PFSK-1 (cell line): ENCODE measurements around the gene CPNE6.

Source experiments
- FOXP2 ChIP-seq: optimal IDR thresholded peaks from 2 replicates; pipeline ENCODE3; 2011; ENCODE audit warnings: borderline replicate concordance, control low read depth, inconsistent platforms; ENCODE audit not compliant: insufficient read depth; ENCODE audit errors: extremely low read length, extremely low read depth
- POLR2AphosphoS5 ChIP-seq: IDR thresholded peaks from 2 replicates; pipeline ENCODE4 v1.6.1; 2012; ENCODE audit warnings: low read depth, mild to moderate bottlenecking, control low read depth, low read length, moderate library complexity
- REST ChIP-seq, 2 experiments: IDR thresholded peaks; 2 replicates each; pipeline versions ENCODE4 v1.6.1 to v1.8.0; 2011 to 2012; ENCODE audit warnings: low read depth in 2 of 2, low read length in 2 of 2, control low read depth in 1 of 2, inconsistent platforms in 1 of 2, mild to moderate bottlenecking in 1 of 2, moderate library complexity in 1 of 2; ENCODE audit not compliant: insufficient read depth in 1 of 2
- SIN3A ChIP-seq: IDR thresholded peaks from 2 replicates; pipeline ENCODE4 v1.6.1; 2012; ENCODE audit warnings: mild to moderate bottlenecking, low read length, moderate library complexity, borderline replicate concordance; ENCODE audit not compliant: insufficient read depth
- TAF1 ChIP-seq: IDR thresholded peaks from 2 replicates; pipeline ENCODE4 v1.6.1; 2012; ENCODE audit warnings: low read length, control low read depth, borderline replicate concordance; ENCODE audit not compliant: insufficient read depth

Gene CPNE6

GRCh38 chr14:24072436-24072835 is 1.1 kb downstream of the CPNE6 start:
- TF ChIP-seq FOXP2 (no peak), TAF1 (no peak), SIN3A (no peak), REST (IDR thresholded peaks at IDR 0.05; ENCODE audit: insufficient read depth in 1 of 2, low read depth in 2 of 2, low read length in 2 of 2) (no peak), POLR2AphosphoS5 (no peak)

- TF ChIP-seq FOXP2 (no peak), SIN3A (no peak)
Observed at GRCh38 chr14:24072881-24073877, 1.8 kb downstream of the CPNE6 start.

- TF ChIP-seq SIN3A (no peak), REST (IDR thresholded peaks at IDR 0.05; ENCODE audit: insufficient read depth in 1 of 2, low read depth in 2 of 2, low read length in 2 of 2) (no peak), TAF1 (no peak), FOXP2 (no peak), POLR2AphosphoS5 (no peak)
Observed at GRCh38 chr14:24074625-24075484, 3.5 kb downstream of the CPNE6 start.

GRCh38 chr14:24075485-24076301 is 4.3 kb downstream of the CPNE6 start:
- TF ChIP-seq POLR2AphosphoS5 (no peak), TAF1 (no peak), REST (IDR thresholded peaks at IDR 0.05; ENCODE audit: insufficient read depth in 1 of 2, low read depth in 2 of 2, low read length in 2 of 2) (no peak), SIN3A (no peak), FOXP2 (no peak)

GRCh38 chr14:24076302-24076601 is 4.9 kb downstream of the CPNE6 start:
- no peak for TF ChIP-seq REST (IDR thresholded peaks at IDR 0.05; ENCODE audit: insufficient read depth in 1 of 2, low read depth in 2 of 2, low read length in 2 of 2)
- no peak for TF ChIP-seq POLR2AphosphoS5
- TF ChIP-seq FOXP2, result no peak
- TF ChIP-seq TAF1, result no peak
- TF ChIP-seq SIN3A, result no peak
